HTR-8/SVneo (cell line): Measurements from ENCODE around the gene PSORS1C2.
"Not testable (repeated sequence)": the region's sequence is repeated elsewhere in the genome, so short reads cannot be mapped to it uniquely, and the experiment has no call there.

ENCODE experiments used
- DNase-seq: peaks from one replicate; pipeline ENCODE4 v3.0.0; 2011; ENCODE audit warnings: low spot score, mixed read lengths; ENCODE audit not compliant: insufficient read length
- FAIRE-seq: peaks from 2 replicates; lab custom pipeline; 2011; peaks lifted over from hg19 to GRCh38; lab: Jason Lieb, UNC

PSORS1C2 gene

DNA sequence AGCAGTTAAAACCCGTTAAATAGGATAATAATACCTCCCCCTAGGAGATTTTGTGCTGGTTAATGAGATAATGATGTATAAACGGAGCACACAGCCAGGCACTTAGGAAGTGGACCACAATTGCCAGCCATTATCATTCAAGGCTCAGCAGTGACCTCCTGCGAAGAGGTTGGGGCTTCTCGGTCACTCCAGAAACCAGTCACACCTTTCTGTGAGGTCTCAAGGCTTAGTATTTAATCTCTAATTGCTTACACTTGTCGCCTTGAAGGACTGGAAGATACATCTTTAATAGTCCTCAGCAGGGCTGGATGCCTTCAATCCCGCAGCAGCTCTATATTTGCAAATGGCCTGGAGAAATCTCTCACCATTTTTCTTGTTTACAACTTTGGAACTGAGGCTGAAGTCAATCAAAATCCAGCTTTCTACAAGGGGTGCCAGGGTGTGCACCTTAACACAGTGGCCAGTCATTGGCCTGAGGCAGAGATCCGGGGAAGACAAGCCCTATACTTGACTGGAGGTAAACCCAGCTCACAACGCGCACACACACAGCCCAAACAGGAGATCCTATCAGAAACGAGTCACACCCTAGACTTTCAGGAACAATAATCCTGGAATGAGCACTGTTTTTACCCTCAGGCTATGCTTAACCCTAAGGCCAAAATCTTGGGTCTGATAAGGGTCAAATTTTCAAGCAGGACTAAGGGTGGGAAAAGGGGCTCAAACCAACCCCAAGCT, 30.4 kb upstream of the PSORS1C2 start:
- no peak for DNase-seq
- FAIRE-seq: no peak

DNA sequence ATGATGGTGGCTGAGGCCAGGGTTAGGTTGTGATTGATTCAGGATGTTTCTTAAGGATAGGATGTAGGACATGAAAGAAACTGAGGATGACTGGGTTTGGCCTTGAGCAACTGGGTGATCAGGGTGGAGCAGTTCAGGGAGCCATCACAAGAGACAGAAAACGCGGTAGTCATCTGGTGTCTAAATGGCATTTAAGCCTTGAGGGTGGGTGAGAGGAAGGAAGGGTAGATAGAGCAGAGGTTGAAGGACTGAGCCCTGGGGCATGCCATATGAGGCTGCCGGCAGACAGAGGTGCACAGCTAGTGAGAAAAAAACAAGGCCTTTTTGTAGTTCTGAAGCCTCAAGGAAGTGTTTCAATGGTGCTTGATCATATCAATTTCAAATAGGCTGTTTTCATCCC, 29.7 kb upstream of the PSORS1C2 start:
- no peak for FAIRE-seq
- no peak for DNase-seq

DNA sequence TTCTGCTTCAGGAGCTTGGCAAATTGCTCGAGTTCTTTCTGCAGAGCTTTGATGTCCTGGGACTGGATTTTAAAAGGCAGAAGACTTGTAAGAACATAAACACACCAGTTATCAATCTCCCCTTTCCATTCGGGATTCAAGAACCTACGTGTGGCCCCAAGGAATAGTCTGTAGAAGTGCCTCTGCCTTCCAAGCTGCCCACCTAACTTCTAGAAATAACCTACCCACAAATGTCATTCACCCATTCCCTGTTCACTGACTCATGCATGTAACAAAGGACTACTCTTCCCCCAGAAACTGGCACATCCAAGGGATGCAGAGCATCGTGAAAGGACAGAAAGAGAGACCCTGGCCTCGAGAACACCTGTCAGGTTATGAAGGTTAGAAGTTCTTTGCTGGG, 27.1 kb upstream of the PSORS1C2 start:
- FAIRE-seq (no peak), DNase-seq (no peak)

DNA sequence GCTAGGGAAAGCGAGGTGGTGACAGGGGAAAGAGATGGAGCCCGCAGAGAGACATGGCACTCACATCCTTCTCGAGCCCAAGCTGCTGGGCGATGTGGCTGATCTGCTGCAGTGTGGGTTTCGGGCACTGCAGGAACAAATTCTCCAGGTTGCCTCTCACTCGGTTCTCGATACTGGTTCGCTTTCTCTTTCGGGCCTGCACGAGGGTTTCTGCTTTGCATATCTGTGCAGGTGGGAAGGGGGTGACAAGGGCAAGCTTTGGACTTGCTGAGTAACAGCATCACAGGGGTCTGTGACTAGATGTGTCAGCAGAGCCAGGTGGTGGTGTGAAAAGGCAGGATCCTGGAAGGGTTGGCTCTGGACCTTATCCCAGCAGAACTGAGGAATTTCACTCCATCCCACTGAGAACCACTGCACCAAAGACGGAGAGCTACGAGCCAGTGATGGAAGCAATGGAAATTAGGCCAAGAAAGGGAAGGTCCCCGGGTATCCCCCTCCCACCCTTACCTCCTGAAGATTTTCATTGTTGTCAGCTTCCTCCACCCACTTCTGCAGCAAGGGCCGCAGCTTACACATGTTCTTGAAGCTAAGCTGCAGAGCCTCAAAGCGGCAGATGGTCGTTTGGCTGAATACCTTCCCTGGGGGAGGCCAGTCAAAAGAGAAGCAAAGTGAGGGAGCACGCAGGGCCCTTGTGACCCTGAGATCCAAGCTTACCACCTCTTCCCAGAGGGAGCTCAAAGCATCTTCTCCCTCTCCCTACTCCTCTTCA, 26.4 kb upstream of the PSORS1C2 start:
- FAIRE-seq, DNase-seq: not testable (repeated sequence)

DNA sequence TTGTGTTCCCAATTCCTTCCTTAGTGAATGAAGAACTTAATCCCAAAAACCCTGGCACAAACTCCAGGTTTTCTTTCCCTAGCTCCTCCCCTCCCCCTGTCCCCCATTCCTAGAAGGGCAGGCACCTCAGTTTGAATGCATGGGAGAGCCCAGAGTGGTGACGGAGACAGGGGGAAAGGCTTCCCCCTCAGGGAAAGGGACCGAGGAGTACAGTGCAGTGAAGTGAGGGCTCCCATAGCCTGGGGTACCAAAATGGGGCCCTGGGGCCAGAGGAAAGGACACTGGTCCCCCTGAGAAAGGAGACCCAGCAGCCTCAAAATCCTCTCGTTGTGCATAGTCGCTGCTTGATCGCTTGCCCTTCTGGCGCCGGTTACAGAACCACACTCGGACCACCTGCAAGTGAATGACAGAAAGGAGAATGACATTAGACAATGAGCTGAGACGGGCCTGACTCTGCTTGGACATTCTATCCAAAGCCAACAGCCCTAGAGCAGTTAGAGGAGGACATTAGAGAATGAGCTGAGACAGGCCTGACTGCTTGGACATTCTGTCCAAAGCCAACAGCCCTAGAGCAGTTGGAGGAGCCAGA, 25.7 kb upstream of the PSORS1C2 start:
- not testable (repeated sequence) for FAIRE-seq

DNA sequence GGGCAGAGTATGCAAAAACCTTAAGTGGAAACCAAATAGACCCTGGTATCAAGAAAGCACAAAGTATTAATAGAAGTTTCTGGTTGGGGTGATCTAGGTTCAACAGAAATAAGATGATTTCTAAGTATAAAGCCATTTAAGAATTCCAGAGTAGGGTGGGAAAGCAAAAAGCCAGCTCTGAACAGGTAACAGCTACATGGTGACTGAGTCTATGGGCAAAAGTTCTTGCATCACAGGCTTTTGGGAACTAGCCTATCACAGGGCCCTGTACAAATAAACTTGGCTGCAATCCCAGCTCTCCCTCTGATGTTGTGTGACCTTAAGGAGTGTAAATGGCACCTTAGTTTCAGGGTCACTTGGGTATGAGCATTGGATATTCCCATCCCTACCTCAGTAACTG, 25.1 kb upstream of the PSORS1C2 start:
- FAIRE-seq (no peak), DNase-seq (no peak)

More for the DNA sequence above, 25.7 kb upstream of the PSORS1C2 start:
- not testable (repeated sequence) for DNase-seq

DNA sequence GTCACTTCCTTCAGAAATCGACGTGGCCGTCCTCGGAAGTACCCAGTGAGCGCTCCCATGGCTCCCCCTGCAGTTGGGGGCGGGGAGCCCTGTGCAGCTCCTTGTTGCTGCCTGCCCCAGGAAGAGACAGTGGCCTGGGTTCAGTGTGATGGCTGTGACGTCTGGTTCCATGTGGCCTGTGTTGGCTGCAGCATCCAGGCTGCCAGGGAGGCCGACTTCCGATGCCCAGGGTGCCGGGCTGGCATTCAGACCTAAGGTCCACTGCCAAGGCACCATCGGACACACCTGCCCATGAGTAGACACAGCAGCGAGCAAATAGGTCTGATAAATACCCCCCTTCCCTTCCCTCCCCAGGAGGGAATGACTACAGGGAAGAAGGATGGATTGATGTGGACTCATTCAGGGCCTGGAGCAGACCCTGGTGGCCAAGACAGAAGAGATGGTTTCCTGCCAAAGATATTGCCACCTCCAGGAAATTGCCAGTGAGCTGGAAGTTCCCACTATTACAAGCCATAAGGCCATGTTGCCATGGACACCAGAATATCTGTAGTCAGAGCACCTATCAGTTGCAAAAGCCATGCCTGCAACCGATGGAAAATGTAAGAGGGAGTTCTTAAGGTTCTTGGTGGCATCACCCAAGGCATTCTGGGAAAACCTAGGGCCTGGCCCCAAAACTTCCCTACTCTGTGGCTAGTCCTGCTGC, 23.7 kb upstream of the PSORS1C2 start:
- FAIRE-seq: no peak
- DNase-seq: no peak

DNA sequence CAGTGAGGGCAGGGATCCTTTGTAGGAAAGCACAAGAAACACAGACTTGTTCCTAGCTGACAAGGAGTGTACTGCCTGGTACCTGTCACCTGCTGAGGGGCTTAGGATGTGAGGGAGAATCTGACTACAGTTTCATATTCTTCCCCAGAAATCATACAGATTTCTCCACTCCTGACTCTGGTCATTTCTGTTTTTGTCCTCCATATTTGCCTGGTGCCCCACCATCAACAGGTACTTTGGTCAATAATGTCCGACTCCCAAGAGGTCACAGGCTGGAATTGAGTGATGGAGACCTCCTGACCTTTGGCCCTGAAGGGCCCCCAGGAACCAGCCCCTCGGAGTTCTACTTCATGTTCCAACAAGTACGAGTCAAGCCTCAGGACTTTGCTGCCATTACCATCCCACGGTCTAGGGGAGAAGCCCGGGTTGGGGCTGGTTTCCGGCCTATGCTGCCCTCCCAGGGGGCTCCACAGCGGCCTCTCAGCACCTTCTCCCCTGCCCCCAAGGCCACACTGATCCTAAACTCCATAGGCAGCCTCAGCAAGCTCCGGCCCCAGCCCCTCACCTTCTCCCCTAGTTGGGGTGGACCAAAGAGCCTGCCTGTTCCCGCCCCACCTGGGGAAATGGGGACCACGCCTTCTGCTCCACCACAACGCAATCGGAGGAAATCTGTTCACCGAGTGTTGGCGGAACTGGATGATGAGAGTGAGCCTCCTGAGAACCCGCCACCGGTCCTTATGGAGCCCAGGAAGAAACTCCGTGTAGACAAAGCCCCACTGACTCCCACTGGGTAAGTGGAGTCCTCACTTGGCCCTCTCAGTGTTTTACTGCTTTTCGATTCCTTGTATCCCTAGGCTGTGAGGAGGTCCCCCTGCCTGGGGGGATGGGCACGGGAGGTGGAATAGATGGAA, 22.6 kb upstream of the PSORS1C2 start:
- DNase-seq: no peak

DNA sequence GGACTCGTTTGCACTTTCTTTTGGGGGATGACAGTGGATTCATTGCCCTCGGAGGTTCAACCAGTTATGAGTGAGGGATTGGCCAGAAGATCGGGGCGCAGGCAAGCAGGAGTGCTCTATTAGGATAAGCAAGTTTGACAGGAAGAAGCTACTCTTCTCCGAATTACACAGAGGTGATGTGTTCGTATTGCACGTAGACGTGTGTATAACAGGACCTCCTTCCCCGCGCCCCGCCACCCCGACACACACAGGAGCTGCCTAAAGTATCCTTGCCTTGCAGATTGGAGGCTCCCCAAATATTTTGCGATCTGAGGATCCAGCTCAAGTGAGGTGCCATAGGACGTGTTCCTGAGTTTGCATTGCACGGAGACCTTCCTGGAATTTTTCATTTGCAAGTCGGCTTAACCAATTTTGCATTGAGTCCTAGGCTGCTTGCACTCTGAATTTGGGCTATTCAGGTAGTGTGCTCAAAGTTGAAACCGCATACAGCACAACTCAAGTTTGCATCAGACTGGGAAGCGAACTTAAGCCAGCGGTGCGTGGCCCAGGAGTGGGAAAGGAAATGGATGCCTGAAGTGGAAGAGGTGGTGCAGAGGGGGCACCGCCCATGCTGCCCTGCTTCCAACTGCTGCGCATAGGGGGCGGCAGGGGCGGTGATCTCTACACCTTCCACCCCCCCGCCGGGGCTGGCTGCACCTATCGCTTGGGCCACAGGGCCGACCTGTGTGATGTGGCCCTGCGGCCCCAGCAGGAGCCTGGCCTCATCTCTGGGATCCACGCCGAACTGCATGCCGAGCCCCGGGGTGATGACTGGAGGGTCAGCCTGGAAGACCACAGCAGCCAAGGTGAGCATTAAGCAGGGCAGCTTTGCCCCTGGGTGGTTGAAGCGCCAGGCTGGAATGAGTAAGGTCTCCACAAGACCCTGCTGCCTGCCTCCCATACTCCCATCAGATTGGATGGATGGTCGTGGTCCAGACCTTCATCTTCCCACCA, 20.3 kb upstream of the PSORS1C2 start:
- FAIRE-seq (peak; percentile 16), DNase-seq (no peak)

More for the DNA sequence above, 22.6 kb upstream of the PSORS1C2 start:
- FAIRE-seq: no peak

DNA sequence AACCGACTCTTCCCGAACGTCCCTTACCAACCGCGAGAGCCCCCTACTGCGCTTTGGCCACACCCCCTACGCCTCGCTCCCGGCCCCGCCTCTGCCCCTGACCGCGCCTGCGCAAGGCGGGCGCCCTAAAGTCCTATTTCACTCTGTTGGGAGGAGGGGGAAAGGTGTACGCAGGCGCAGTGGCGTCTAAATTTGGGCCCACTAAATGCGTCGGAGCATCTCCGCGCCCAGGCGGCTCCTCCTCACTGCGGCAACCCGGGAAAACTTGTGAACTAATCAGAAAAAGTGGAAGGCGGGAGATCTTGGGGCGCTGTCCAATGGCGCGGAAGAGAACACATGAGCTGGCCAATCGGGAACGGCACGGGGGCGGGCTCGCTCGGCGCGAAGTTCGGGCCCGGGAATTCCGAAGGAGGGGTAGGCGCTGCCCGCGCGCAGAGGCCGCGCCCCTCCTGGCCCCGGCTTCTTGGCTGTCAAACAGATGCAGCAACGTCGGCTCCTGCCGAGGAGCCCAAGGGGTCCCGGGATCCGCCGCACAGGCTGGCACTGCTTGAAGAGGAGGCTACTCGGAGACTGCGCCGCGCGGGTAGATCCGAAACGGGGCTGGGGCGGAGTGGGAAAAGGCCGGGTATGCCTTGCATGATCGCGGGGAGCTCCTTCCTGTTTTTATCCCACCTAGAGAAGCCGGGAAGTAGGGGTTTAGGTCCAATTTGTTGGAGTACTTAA, 19.4 kb upstream of the PSORS1C2 start, which contains the start of gene TCF19:
TCF19 (plus strand) TSS at position 450 of the 723 bp plus-strand sequence. CDS start 881 bp downstream, outside the sequence.
- DNase-seq (peak; percentile 99), FAIRE-seq (peak; percentile 97)

DNA sequence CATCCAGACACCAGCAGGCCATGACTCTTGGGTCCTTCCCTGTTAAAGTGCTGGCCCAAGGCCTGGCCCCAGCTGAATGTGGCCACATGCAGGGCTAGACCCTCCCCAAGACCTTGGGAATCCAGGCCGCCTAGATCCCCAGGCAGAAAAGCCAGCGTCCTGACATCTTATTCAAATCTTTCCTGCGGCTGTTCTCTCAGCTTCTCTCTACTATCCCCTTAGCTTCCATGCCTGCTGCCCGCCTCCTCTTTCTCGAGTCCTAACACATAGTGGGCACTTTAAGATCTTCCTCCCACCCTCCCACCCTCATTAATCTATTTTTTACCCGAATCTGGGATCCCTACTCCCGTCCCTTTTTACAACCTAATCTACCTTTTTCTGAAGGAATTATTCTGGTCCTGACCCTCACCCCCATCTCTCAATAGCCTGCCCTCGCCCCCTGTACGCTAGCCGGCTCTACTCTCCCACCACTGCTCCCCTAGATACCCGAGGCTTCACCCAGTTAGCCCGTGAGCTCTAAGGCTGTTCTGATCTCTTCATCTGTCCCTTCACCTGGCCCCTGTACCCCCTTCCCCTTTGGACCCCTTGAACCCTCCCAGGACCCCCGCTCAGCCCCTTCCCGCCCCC, 18.8 kb upstream of the PSORS1C2 start, which contains the start of gene CCHCR1:
CCHCR1 (minus strand) TSS at position 290 of the 627 bp plus-strand sequence; CDS start at position 88, 202 bp downstream.
- FAIRE-seq: no peak
- DNase-seq: no peak

DNA sequence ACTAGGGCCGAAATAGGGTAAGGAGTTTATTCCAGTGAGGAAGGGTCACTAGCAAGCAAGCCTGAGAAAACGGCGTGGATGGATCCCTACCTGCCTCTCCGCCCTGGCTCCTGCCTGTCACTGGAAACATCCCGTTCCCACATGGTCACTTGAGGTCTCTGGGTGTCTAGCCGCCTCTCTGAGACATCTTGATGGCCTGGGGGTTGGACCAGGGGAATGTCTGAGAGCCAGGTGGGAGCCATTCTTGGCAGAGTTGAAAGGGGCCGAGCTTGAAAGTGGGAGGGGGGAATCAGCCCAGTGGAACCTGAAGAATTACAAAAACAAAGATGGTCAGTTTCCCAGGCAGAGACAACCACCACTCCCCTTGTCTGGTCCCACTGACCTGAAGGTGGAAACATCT, 17.8 kb upstream of the PSORS1C2 start:
- no peak for FAIRE-seq

DNA sequence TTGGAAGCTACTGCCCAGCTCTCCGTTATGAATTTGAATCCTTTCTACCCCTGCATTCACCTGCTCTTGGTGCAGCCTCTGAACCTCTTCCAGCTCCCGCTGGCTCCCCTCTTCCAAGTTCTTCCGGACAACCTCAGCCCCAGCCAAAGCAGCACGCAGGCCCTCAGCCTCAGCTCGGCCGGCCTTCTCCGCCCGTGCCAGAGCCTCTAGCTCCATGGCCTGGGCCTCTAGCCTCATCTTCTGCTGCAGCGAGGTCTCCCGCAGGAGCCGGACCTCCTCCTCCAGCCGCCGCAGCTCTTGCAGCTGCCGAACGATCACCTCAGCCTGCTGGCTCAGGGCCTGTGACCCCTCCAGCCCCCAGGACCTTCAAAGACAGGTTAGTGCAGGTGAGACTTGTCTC, 15.6 kb upstream of the PSORS1C2 start:
- no peak for FAIRE-seq
- DNase-seq: no peak

More for the DNA sequence above, 17.8 kb upstream of the PSORS1C2 start:
- DNase-seq: no peak

DNA sequence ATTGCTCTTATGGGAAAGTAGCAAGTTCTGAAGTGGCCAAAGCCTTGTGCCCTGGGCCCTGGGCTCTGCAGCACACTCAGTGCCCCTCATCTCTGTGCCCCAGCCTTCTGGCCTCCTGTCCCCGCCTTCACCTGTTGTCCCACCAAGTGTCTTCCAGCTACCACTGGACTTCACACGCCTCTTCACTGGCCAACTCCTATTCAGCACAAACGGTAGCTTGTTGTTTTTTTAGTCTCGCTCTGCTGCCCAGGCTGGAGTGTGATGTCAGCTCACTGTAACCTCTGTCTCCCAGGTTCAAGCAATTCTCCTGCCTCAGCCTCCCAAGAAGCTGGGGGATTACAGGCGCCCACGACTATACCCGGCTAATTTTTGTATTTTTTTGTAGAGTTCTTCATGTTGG, 13.9 kb upstream of the PSORS1C2 start:
- FAIRE-seq: no peak
- DNase-seq: no peak

DNA sequence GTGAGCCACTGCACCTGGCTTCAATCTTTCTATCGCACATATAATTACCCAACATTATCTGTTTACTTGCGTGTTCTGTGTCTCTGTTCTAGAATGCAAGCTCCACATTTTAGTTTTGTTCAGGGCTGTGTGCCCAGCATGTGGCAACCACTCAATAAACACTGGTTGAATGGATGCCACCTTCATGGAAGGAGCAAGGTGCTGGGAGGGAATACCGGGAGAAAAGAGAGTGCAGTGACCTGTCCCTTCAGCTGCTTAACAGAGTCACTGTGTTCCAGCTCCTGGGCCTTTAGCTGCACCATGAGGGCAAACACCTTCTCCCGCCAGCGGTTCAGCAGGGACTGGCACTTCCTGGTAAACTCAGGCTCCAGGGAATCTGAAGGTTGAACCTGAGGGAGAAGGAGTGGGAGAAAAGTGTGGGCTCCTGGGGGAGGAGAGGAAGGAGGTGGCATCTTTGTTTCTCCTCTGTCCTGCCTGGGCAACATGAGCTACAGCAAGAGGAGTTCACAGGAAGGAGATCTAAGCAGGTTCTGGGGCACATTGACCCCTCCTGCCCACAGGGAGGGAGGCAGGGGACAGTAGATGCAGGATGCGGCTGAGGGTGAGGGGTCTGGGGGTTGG, 11.1 kb upstream of the PSORS1C2 start:
- no peak for DNase-seq
- FAIRE-seq: no peak

DNA sequence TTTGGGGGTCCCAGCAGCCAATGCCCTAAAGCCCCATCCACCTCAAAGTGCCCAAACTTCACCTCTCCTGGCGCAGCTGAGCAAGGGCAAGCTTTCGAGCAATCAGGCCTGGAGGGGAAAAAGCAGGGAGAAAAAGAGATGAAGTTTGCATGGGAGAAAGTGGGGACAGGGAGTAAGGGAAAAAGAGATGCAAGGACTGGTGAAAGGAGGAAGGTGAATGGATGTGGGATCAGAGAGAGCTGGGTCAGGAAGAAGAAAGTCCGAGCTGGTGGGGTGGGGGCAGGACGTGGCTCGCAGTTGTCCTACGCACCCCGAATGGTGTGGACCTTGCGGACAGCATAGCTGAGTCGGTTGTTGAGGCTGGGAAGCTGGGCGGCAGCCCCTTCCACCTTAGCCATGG, 6.5 kb upstream of the PSORS1C2 start:
- DNase-seq (no peak), FAIRE-seq (no peak)

DNA sequence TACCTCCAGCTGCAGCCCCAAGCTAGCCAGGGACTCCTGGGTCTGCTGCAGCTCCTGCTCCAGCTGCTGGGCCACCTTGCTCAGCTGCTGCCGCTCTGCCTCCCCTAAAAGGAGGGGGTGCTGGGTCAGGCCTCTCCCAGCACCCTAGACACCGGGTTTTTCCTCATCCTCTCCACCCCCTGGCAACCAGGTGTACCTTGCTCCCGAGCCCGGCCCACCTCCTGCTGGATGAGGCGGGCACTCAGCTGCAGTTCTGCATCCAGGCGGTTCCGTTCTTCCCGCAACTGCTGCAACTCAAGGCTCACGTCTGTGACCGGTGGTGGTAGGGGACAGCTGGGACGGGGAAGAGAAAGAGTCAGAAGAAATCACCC, 6.1 kb upstream of the PSORS1C2 start:
- DNase-seq: no peak
- no peak for FAIRE-seq
